SK-N-SH (cell line): ENCODE results near the gene CD28.

Experiments
- CTCF ChIP-seq: fragments of 200-600 bp; sonication (generic); IDR thresholded peaks from 2 replicates; pipeline ENCODE4 v1.6.1; 2017; ENCODE audit warnings: antibody characterized with exemption, mild to moderate bottlenecking, moderate library complexity
- RXRA ChIP-seq: IDR thresholded peaks from 2 replicates; pipeline ENCODE4 v1.4.0; 2012; ENCODE audit warnings: low read depth, mild to moderate bottlenecking, borderline replicate concordance
- TAF1 ChIP-seq: IDR thresholded peaks from 2 replicates; pipeline ENCODE4 v1.6.1; 2012; ENCODE audit warnings: low read depth, mild to moderate bottlenecking, low read length, moderate library complexity, borderline replicate concordance
- USF1 ChIP-seq: IDR thresholded peaks from 2 replicates; pipeline ENCODE4 v1.4.0; 2012; ENCODE audit warnings: low read depth, borderline replicate concordance
- YY1 ChIP-seq: IDR thresholded peaks from 2 replicates; pipeline ENCODE4 v1.4.0; 2012; ENCODE audit warnings: low read depth, mild to moderate bottlenecking

GRCh38 chr2:203660465-203660864 lies 46.0 kb upstream of the CD28 start:
- TF ChIP-seq CTCF (no peak), TAF1 (no peak), RXRA (no peak), USF1 (no peak), YY1 (no peak)
